Tibial nerve (tissue), 4 donors: ENCODE measurements around the gene DMBT1. TPM values are rescaled to one million over a fixed set of nuclear protein-coding genes. Genes with fewer than 3 reads are reported as not detected.

Experiments
- DNase-seq, 2 donors: peaks; one replicate each; pipeline ENCODE4 v3.0.0-alpha.2; 2019; ENCODE audit warnings: low spot score in 2 of 2
- H3K27ac ChIP-seq, 4 donors: fragments of 200-600 bp; sonication (generic) in 3 of 4; one replicate each; pipeline ENCODE4 v1.5.1; 2017 to 2019; ENCODE audit warnings: mild to moderate bottlenecking in 1 of 4
- H3K27me3 ChIP-seq, 2 donors: fragments of 200-600 bp; sonication (generic) in 1 of 2; one replicate each; pipeline versions ENCODE4 v1.5.1 to v1.6.0; 2017 to 2019
- H3K36me3 ChIP-seq, 3 donors: fragments of 200-600 bp; sonication (generic); one replicate each; pipeline ENCODE4 v1.5.1; 2018 to 2019
- H3K4me1 ChIP-seq, 4 donors: fragments of 200-600 bp; sonication (generic) in 3 of 4; one replicate each; pipeline ENCODE4 v1.5.1; 2017 to 2019
- H3K4me3 ChIP-seq, 4 donors: fragments of 200-600 bp; sonication (generic) in 3 of 4; one replicate each; pipeline ENCODE4 v1.5.1; 2017 to 2019; ENCODE audit warnings: mild to moderate bottlenecking in 1 of 4, moderate library complexity in 1 of 4
- H3K9me3 ChIP-seq, 4 donors: fragments of 200-600 bp; sonication (generic) in 3 of 4; one replicate each; pipeline ENCODE4 v1.5.1; 2017 to 2019
- EP300 ChIP-seq, 2 donors: sonication (generic); formaldehyde crosslinking; IDR thresholded peaks; one replicate each; pipeline ENCODE4 v1.6.1; 2017; ENCODE audit warnings: antibody characterized with exemption in 2 of 2, mild to moderate bottlenecking in 1 of 2
- POLR2A ChIP-seq, 2 donors: fragments of 450-650 bp; IDR thresholded peaks; one replicate each; pipeline ENCODE4 v1.6.1; 2017; ENCODE audit warnings: antibody characterized with exemption in 2 of 2, mild to moderate bottlenecking in 2 of 2, moderate library complexity in 2 of 2
- WGBS, 2 donors: methylation state at CpG; one replicate each; pipeline ENCODE4 v1.1.5; 2018; 5-methylcytosine and 5-hydroxymethylcytosine counted together
- total RNA-seq, 4 donors: library from RNA; depleted of rRNA; stranded (reverse); fragments of >200 nt; gene quantifications; one replicate each; pipeline ENCODE4 v1.1.0, GENCODE V29; 2016
- TF ChIP-seq, protein P1 (sequence below), 5 experiments: fragments of 200-600 bp in 3 of 5; fragments of 450-650 bp in 2 of 5; sonication (generic) in 3 of 5; IDR thresholded peaks; one replicate each; pipeline ENCODE4 v1.5.1; 2016 to 2019; ENCODE audit warnings: antibody characterized with exemption in 5 of 5, mild to moderate bottlenecking in 3 of 5, moderate library complexity in 2 of 5

Gene DMBT1
- total RNA-seq, 4 donors from 2014 or later: not detected

GRCh38 chr10:122587098-122587760 is 26.7 kb downstream of the DMBT1 start:
- no peak for DNase-seq
- no peak overlapping the region for H3K27ac ChIP-seq
- no peaks in the 10 kb centered on the region for H3K4me1 ChIP-seq
- WGBS, 2 donors: 80 to 83% methylated on average over 6 of the region's 6 CpGs
- H3K27me3 ChIP-seq: no peaks in the 10 kb centered on the region
- H3K36me3 ChIP-seq: no peaks in the 10 kb centered on the region
- TF ChIP-seq, protein P1, sequence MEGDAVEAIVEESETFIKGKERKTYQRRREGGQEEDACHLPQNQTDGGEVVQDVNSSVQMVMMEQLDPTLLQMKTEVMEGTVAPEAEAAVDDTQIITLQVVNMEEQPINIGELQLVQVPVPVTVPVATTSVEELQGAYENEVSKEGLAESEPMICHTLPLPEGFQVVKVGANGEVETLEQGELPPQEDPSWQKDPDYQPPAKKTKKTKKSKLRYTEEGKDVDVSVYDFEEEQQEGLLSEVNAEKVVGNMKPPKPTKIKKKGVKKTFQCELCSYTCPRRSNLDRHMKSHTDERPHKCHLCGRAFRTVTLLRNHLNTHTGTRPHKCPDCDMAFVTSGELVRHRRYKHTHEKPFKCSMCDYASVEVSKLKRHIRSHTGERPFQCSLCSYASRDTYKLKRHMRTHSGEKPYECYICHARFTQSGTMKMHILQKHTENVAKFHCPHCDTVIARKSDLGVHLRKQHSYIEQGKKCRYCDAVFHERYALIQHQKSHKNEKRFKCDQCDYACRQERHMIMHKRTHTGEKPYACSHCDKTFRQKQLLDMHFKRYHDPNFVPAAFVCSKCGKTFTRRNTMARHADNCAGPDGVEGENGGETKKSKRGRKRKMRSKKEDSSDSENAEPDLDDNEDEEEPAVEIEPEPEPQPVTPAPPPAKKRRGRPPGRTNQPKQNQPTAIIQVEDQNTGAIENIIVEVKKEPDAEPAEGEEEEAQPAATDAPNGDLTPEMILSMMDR (IDR thresholded peaks at IDR 0.05): no peak
- TF ChIP-seq POLR2A (IDR thresholded peaks at IDR 0.05) (no peak), EP300 (IDR thresholded peaks at IDR 0.05) (no peak)
- H3K9me3 ChIP-seq: no peaks in the 10 kb centered on the region
- no peak overlapping the region for H3K4me3 ChIP-seq

DNA sequence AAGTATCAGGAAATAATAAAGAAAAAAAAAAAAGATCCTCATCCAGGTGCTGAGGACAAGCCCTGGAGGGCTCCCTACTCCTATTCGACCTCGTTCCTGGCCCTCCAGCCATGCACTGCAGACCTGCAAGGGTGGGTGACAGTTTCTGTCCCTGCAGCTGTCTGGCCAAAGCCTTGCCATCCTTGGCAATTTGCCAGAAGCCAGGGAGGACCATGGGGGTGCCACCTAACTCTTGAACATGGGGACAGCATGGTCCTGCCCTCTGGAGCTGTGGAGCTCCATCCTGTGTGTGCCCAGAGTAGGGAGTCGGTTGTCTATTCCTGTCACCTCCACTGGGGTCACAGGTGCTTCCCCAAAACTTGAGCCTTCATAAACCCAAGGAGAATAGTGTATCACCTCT is 27.8 kb downstream of the DMBT1 start:
- 75 to 79% methylated on average over 3 of the region's 3 CpGs for WGBS, 2 donors
- TF ChIP-seq EP300 (IDR thresholded peaks at IDR 0.05) (no peak), POLR2A (IDR thresholded peaks at IDR 0.05) (no peak)
- TF ChIP-seq, protein P1 (IDR thresholded peaks at IDR 0.05): no peak
- Histone ChIP-seq H3K27ac (no peak overlapping the region), H3K36me3 (no peaks in the 10 kb centered on the region), H3K27me3 (no peaks in the 10 kb centered on the region), H3K9me3 (no peaks in the 10 kb centered on the region), H3K4me1 (no peaks in the 10 kb centered on the region), H3K4me3 (no peak overlapping the region)
- no peak for DNase-seq

DNA sequence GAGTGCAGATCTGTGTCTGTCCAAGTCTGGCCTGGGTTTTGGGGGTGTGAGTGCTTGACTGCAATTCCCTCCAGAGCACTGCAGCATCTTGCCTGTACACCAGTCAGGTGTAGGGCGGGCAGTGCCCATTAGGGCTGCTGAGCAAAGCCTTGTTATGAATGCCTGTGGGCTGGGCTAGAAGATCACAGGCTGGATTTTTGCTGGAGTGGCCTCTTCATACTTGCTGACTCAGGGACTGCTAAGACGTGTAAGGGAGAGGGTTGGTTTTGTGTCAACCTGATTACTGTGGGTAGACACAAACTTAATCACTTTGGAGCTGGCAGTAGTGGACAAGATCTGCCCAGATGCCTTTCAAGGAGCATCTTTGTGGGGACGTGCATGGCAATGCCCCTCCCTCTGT is 29.6 kb downstream of the DMBT1 start:
- WGBS, 2 donors: 57 to 81% methylated on average over 2 to 3 of the region's 3 CpGs
- Histone ChIP-seq H3K27ac (no peak overlapping the region), H3K4me3 (no peak overlapping the region), H3K4me1 (no peaks in the 10 kb centered on the region), H3K9me3 (no peaks in the 10 kb centered on the region), H3K27me3 (no peaks in the 10 kb centered on the region), H3K36me3 (no peaks in the 10 kb centered on the region)
- DNase-seq: no peak
- no peak for TF ChIP-seq POLR2A (IDR thresholded peaks at IDR 0.05)
- no peak for TF ChIP-seq EP300 (IDR thresholded peaks at IDR 0.05)
- TF ChIP-seq, protein P1 (IDR thresholded peaks at IDR 0.05): no peak

DNA sequence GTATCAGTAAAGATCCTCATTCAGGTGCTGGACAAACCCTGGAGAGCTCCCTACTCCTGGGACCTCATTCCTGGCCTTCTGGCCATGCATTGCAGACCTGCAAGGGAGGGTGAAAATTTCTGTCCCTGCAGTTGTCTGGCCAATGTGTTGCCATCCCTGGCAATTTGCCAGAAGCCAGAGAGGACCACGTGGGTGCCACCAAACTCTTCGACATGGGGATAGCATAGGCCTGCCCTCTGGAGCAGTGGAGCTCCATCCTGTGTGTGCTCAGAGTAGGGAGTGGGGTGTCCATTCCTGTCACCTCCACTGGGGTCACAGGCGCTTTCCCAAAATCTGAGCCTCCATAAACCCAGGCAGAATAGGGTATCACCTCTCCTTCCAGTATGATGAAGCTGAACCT is 31.2 kb downstream of the DMBT1 start:
- H3K27ac ChIP-seq: no peak overlapping the region
- TF ChIP-seq POLR2A (IDR thresholded peaks at IDR 0.05): no peak
- TF ChIP-seq EP300 (IDR thresholded peaks at IDR 0.05): no peak
- TF ChIP-seq, protein P1 (IDR thresholded peaks at IDR 0.05): no peak
- no peak overlapping the region for H3K4me3 ChIP-seq
- no peaks in the 10 kb centered on the region for H3K9me3 ChIP-seq
- H3K27me3 ChIP-seq: no peaks in the 10 kb centered on the region
- 74 to 83% methylated on average over 3 of the region's 3 CpGs for WGBS, 2 donors
- no peak for DNase-seq
- H3K4me1 ChIP-seq: no peaks in the 10 kb centered on the region
- H3K36me3 ChIP-seq: no peaks in the 10 kb centered on the region

DNA sequence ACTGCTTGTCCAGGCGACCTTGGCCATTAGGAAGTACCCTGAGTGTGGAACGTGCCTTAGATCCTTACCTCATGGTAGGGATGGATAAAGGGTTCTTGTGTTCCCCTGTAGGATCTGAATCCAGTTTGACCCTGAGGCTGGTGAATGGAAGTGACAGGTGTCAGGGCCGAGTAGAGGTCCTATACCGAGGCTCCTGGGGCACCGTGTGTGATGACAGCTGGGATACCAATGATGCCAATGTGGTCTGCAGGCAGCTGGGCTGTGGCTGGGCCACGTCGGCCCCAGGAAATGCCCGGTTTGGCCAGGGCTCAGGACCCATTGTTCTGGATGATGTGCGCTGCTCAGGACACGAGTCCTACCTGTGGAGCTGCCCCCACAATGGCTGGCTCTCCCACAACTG is 31.6 kb downstream of the DMBT1 start:
- no peak overlapping the region for H3K4me3 ChIP-seq
- TF ChIP-seq POLR2A (IDR thresholded peaks at IDR 0.05) (no peak), EP300 (IDR thresholded peaks at IDR 0.05) (no peak)
- TF ChIP-seq, protein P1 (IDR thresholded peaks at IDR 0.05): no peak
- WGBS, 2 donors: 83 to 87% methylated on average over 6 to 10 of the region's 10 CpGs
- no peak for DNase-seq
- H3K27me3 ChIP-seq: no peaks in the 10 kb centered on the region
- H3K27ac ChIP-seq: no peak overlapping the region
- H3K4me1 ChIP-seq: no peaks in the 10 kb centered on the region
- no peaks in the 10 kb centered on the region for H3K36me3 ChIP-seq
- H3K9me3 ChIP-seq: no peaks in the 10 kb centered on the region
